HFF-Myc (cell line): ENCODE measurements around the gene ACAD11.
"Not testable (repeated sequence)": the region's sequence is repeated elsewhere in the genome, so short reads cannot be mapped to it uniquely, and the experiment has no call there.

Experiments used
- DNase-seq: peaks from one replicate; pipeline ENCODE4 v3.0.0-alpha.2; 2011; ENCODE audit warnings: low read depth; ENCODE audit errors: extremely low read depth
- H3K4me3 ChIP-seq: replicated peaks from 2 replicates; pipeline ENCODE4 v1.5.1; 2011; ENCODE audit warnings: low read depth, mild to moderate bottlenecking, control low read depth, low read length
- TF ChIP-seq, protein P1 (sequence below): IDR thresholded peaks from 2 replicates; pipeline ENCODE4 v1.5.1; 2012; ENCODE audit warnings: mild to moderate bottlenecking, low read depth, low read length, control low read depth; ENCODE audit errors: missing control alignments

ACAD11 gene

DNA sequence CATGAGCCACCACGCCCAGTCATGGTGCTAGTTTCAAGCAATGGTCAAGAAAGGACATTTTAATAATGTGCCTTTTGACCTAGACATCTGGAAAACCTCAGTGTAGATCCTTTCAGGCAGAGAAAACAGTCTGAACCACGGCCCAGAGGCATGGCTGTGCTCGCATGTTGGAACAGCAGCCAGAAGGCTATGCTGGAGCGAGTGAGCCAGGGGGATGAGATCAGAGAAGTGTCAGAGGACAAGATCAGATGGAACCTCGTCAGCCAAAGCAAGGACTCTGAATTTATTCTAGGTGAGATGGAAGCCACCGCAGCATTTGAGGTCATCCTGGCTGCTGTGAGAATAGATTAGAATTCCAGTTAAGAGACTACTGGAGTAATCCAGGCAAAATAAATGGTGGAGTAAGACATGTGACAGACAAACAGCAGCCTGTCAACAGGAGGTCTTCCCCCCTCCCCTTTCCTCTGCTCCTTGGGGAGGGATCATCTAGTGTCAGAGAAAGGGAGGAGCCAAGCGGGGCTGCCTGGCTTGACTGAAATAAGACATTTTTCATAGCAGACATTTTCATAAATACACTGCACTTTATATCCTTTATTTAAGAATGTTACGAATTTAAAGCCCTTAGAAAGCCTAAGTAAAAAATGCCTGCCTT lies 103.0 kb downstream of the ACAD11 start:
- no peak for DNase-seq
- no peak overlapping the region for H3K4me3 ChIP-seq
- TF ChIP-seq, protein P1, sequence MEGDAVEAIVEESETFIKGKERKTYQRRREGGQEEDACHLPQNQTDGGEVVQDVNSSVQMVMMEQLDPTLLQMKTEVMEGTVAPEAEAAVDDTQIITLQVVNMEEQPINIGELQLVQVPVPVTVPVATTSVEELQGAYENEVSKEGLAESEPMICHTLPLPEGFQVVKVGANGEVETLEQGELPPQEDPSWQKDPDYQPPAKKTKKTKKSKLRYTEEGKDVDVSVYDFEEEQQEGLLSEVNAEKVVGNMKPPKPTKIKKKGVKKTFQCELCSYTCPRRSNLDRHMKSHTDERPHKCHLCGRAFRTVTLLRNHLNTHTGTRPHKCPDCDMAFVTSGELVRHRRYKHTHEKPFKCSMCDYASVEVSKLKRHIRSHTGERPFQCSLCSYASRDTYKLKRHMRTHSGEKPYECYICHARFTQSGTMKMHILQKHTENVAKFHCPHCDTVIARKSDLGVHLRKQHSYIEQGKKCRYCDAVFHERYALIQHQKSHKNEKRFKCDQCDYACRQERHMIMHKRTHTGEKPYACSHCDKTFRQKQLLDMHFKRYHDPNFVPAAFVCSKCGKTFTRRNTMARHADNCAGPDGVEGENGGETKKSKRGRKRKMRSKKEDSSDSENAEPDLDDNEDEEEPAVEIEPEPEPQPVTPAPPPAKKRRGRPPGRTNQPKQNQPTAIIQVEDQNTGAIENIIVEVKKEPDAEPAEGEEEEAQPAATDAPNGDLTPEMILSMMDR: no peak

DNA sequence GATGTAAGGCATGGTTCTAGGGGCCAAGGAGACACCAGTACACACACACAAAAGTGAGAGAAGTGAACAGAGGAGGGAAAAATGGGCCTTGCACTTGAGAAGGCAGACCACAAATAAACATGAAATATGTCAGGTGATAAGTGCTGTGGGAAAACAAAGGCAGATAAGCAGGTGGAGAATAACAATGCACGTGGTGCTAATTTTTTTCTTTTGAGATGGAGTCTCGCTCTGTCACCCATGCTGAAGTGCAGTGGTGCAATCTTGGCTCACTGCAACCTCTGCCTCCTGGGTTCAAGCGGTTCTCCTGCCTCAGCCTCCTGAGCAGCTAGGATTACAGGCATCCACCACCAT lies 103.6 kb downstream of the ACAD11 start:
- not testable (repeated sequence) for H3K4me3 ChIP-seq, DNase-seq

DNA sequence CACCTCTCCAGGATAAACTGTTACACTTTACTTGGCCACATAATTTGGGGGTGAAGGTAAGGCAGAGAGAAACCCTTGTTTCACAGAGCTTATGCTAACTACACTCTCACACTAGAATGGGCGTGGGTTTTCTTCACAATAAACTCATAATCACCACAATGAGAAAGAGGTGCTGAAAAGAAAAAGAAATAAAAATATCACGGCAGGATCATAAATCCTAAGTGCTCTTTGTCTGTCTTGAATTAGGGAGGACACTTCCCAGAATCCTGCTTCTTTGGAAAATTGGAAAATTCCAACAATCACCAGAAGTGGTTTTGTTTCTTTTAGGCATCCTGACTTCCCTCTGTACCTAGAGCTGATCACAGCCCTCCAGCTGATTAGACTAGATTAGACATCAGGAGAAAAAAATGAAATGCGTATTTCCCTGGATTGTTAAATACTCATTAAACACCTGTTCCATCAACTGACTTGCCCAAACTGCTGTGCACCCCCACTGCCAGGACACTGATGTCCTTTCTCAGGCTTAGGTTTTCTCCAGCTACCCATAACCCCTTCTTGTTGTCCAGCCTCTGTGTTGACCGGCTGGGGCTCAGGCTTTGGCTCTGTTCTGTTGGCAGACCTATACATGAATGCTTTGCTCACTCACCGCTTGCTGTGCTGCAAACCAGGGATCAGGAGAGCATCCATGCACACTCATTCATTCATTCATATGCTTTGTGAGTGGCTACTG lies 104.1 kb downstream of the ACAD11 start:
- no peak overlapping the region for H3K4me3 ChIP-seq
- TF ChIP-seq, protein P1: no peak
- DNase-seq: no peak

DNA sequence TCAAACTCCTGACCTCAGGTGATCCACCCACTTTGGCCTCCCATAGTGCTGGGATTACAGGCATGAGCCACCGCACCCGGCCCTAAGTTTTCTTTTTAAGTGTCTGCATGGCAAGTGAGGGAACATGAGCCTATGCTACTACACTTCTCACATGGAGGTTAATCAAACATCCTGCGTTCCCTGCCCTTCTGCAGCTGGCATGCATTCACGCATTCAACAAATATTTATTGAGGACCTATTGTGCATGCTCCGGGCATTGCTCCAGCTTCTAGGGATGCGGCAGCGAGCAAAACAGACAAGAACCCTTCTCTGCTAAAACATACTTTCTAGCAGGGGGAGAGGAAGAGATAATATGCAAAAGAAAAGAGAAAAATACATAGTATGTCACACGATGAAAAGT lies 105.2 kb downstream of the ACAD11 start:
- no peak for DNase-seq
- TF ChIP-seq, protein P1: no peak

DNA sequence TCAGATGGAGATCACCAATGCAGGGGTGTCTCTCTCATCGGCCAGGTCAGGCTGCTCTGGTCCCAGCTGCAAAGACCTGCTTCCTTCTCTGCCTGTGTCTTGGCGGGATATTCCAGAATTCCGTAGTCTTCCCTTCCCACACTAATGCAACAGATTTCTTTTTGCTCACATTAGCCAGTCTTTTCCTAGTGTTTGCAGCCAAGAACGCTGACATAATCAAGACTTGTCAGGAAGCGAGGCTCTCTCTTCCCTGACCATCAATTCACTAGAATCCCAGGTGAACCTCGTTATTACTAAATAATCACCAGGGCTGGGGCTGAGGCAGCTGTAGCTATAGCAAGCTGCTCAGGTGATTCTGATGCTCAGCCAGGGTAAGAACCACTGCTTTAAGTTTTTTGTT lies 105.8 kb downstream of the ACAD11 start:
- no peak overlapping the region for H3K4me3 ChIP-seq
- TF ChIP-seq, protein P1: no peak
- no peak for DNase-seq

More for the DNA sequence above, 105.2 kb downstream of the ACAD11 start:
- no peak overlapping the region for H3K4me3 ChIP-seq

DNA sequence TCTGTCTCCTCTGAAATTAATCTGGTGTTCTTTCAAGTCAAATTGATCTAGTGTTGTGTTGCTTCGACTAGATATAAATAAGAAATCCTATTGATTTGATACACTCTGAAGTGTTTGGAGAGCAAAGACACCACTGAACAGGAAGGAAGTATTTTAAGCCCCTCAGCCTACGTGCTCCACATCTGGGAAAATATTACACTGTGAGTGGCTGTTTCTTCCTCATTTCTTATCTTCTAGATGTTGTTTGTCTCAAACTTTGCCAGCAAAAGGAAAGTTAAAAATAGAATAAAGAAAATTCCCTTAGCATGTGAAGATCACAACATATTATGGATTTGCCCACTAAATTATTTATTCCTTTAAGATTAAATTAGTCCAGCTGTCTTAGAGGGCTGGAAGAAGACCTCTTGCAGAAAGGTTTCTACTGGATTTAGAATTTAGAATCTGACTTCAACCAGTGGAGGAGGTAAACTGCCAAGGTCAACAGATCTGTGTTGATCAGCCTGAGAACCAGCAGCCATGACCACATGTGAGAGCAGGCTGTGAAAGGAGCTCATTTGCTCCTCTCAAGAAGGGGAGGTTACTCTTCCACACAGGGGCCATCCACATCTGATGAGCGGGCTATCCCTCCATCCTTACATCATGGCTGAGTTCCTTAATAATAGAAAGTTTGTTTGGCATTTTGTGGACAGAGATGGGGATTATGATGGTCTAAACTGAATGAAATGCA lies 108.9 kb downstream of the ACAD11 start:
- TF ChIP-seq, protein P1: no peak
- no peak overlapping the region for H3K4me3 ChIP-seq
- DNase-seq: no peak

DNA sequence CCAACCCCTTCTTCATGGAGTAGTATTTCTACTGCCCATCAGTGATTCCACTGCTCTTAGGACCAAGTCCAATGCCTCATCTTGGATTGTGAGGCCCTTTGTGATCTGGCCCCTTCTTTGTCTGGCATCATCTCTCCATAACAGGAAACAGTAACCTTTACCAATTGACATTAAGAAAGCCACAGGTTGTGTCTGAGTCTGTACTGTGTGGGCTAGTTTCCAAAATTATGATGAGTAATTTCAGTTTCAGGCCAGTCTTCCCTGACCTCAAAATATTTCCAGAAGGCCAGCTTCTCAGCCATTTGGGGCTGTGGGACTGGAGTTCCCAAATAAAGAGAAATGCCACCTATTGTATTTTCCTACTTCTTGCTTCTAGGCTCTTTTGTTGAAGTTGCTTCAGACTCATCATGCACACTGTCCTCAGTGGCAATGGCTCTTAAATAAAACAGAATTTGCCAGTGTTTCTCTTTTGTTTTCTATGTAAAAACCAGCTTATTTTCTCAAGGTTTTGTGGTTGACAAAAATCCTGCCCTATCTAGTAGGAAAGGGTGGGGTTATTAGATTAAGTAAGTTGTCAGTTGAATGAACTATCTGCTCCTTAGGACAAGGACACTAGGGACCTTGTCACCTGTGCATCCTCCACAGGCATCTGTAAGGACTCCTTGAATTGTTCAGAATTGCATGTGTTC lies 109.6 kb downstream of the ACAD11 start:
- TF ChIP-seq, protein P1: no peak
- no peak overlapping the region for H3K4me3 ChIP-seq
- DNase-seq: no peak
